ENCODE measurements around the gene GNB3.

GRCh38 chr12:6842075-6842474 lies 1.4 kb downstream of the GNB3 start:
- TF ChIP-seq POU5F1 (IDR thresholded peaks at IDR 0.05; ENCODE audit: borderline replicate concordance, low read depth, low read length, partially characterized antibody): no peak
- TF ChIP-seq SRSF9 (IDR thresholded peaks at IDR 0.05; ENCODE audit: borderline replicate concordance, low read depth, low read length): no peak
- no peak for TF ChIP-seq TEAD1 (CRISPR knock-in tag; IDR thresholded peaks at IDR 0.05)
- TF ChIP-seq POLR2A (conservative IDR thresholded peaks at IDR 0.05): no peak
- TF ChIP-seq SNIP1 (IDR thresholded peaks at IDR 0.05; ENCODE audit: low read depth): no peak
- TF ChIP-seq, protein P1, sequence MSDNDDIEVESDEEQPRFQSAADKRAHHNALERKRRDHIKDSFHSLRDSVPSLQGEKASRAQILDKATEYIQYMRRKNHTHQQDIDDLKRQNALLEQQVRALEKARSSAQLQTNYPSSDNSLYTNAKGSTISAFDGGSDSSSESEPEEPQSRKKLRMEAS (CRISPR knock-in tag; IDR thresholded peaks at IDR 0.05): no peak
- TF ChIP-seq POLR2H (tag; IDR thresholded peaks at IDR 0.05; ENCODE audit: low read depth): no peak
- TF ChIP-seq CHD4 (IDR thresholded peaks at IDR 0.05; ENCODE audit: insufficient read depth, insufficient replicate concordance, low read depth, low read length, poor library complexity, severe bottlenecking): no peak
- TF ChIP-seq JUNB (CRISPR knock-in tag; conservative IDR thresholded peaks at IDR 0.05): no peak
- TF ChIP-seq CTCF (IDR thresholded peaks at IDR 0.05 in 2 of 3, conservative IDR thresholded peaks at IDR 0.05 in 1 of 3; ENCODE audit: insufficient read depth in 2 of 3, low read depth in 1 of 3, low read length in 3 of 3): no peak
- TF ChIP-seq, protein P2, sequence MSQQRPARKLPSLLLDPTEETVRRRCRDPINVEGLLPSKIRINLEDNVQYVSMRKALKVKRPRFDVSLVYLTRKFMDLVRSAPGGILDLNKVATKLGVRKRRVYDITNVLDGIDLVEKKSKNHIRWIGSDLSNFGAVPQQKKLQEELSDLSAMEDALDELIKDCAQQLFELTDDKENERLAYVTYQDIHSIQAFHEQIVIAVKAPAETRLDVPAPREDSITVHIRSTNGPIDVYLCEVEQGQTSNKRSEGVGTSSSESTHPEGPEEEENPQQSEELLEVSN (IDR thresholded peaks at IDR 0.05; ENCODE audit: borderline replicate concordance in 1 of 2, extremely low read depth in 1 of 2, insufficient read depth in 1 of 2, insufficient read length in 1 of 2, low read depth in 1 of 2, low read length in 1 of 2, poor library complexity in 1 of 2, severe bottlenecking in 1 of 2): no peak
- TF ChIP-seq ZNF644 (tag; IDR thresholded peaks at IDR 0.05; ENCODE audit: low read depth): no peak

Data from K562 (cell line).